Right atrium auricular region (tissue), 2 donors: Measurements from ENCODE around the gene P4HA1. TPM values are rescaled to one million over a fixed set of nuclear protein-coding genes. Genes with fewer than 3 reads are reported as not detected.

ENCODE experiments used
- DNase-seq: peaks from one replicate; pipeline ENCODE4 v3.0.0-alpha.2; 2019; ENCODE audit warnings: low spot score
- H3K27ac ChIP-seq, 2 donors: fragments of 200-600 bp; sonication (generic); 1 replicate in 1 of 2; 2 replicates in 1 of 2; pipeline ENCODE4 v1.5.1; 2016 to 2019
- H3K27me3 ChIP-seq, 2 donors: fragments of 200-600 bp; sonication (generic); one replicate each; pipeline versions ENCODE4 v1.5.1 to v1.6.0; 2017 to 2019
- H3K36me3 ChIP-seq: fragments of 200-600 bp; sonication (generic); one replicate; pipeline ENCODE4 v1.5.1; 2016
- H3K4me1 ChIP-seq, 2 donors: fragments of 200-600 bp; sonication (generic); one replicate each; pipeline versions ENCODE4 v1.5.1 to v1.6.0; 2017 to 2019
- H3K4me3 ChIP-seq, 2 donors: fragments of 200-600 bp; sonication (generic); 1 replicate in 1 of 2; 2 replicates in 1 of 2; pipeline ENCODE4 v1.5.1; 2017 to 2019; ENCODE audit warnings: mild to moderate bottlenecking in 1 of 2, moderate library complexity in 1 of 2
- H3K9me3 ChIP-seq, 2 donors: fragments of 200-600 bp; sonication (generic); one replicate each; pipeline ENCODE4 v1.5.1; 2019
- total RNA-seq, 2 donors: library from RNA; depleted of rRNA; stranded (reverse); fragments of >200 nt; gene quantifications; one replicate each; pipeline ENCODE4 v1.1.0, GENCODE V29; 2016
- TF ChIP-seq, protein P1 (sequence below), 2 donors: fragments of 200-600 bp; sonication (generic); IDR thresholded peaks; one replicate each; pipeline ENCODE4 v1.5.1; 2019; ENCODE audit warnings: antibody characterized with exemption in 2 of 2

P4HA1 gene
- total RNA-seq, 2 donors from 2014 or later: 29.5 to 45.4 TPM

GRCh38 chr10:73093922-73094850 is 2.5 kb downstream of the P4HA1 start:
- Histone ChIP-seq H3K27ac (peak overlapping the region; percentile 96 to 98), H3K4me1 (peaks cover 0 to 26% of the 10 kb centered on the region in 2 donors), H3K9me3 (no peaks in the 10 kb centered on the region), H3K36me3 (no peaks in the 10 kb centered on the region), H3K27me3 (no peaks in the 10 kb centered on the region), H3K4me3 (peak overlapping the region; percentile 67 to 92)
- TF ChIP-seq, protein P1, sequence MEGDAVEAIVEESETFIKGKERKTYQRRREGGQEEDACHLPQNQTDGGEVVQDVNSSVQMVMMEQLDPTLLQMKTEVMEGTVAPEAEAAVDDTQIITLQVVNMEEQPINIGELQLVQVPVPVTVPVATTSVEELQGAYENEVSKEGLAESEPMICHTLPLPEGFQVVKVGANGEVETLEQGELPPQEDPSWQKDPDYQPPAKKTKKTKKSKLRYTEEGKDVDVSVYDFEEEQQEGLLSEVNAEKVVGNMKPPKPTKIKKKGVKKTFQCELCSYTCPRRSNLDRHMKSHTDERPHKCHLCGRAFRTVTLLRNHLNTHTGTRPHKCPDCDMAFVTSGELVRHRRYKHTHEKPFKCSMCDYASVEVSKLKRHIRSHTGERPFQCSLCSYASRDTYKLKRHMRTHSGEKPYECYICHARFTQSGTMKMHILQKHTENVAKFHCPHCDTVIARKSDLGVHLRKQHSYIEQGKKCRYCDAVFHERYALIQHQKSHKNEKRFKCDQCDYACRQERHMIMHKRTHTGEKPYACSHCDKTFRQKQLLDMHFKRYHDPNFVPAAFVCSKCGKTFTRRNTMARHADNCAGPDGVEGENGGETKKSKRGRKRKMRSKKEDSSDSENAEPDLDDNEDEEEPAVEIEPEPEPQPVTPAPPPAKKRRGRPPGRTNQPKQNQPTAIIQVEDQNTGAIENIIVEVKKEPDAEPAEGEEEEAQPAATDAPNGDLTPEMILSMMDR (IDR thresholded peaks at IDR 0.05): no peak
- DNase-seq: no peak

- Histone ChIP-seq H3K4me1 (peaks cover 0 to 26% of the 10 kb centered on the region in 2 donors), H3K9me3 (no peaks in the 10 kb centered on the region), H3K4me3 (no peak overlapping the region), H3K27ac (peak overlapping the region in 1 of 2 donors; percentile 34), H3K36me3 (no peaks in the 10 kb centered on the region), H3K27me3 (no peaks in the 10 kb centered on the region)
- DNase-seq: no peak
- TF ChIP-seq, protein P1 (IDR thresholded peaks at IDR 0.05): no peak
Measured at GRCh38 chr10:73092830-73093229, 3.8 kb downstream of the P4HA1 start.

GRCh38 chr10:73088304-73088703 is 8.4 kb downstream of the P4HA1 start:
- DNase-seq: no peak
- H3K27me3 ChIP-seq: no peaks in the 10 kb centered on the region
- peaks cover 0 to 17% of the 10 kb centered on the region in 2 donors for H3K4me1 ChIP-seq
- H3K36me3 ChIP-seq: no peaks in the 10 kb centered on the region
- no peak overlapping the region for H3K4me3 ChIP-seq
- peak overlapping the region in 1 of 2 donors; percentile 11 for H3K27ac ChIP-seq
- TF ChIP-seq, protein P1 (IDR thresholded peaks at IDR 0.05): no peak
- H3K9me3 ChIP-seq: no peaks in the 10 kb centered on the region

GRCh38 chr10:73086816-73087215 is 9.8 kb downstream of the P4HA1 start:
- Histone ChIP-seq H3K27me3 (no peaks in the 10 kb centered on the region), H3K9me3 (no peaks in the 10 kb centered on the region), H3K4me3 (no peak overlapping the region), H3K27ac (no peak overlapping the region), H3K36me3 (no peaks in the 10 kb centered on the region), H3K4me1 (peaks cover 0 to 17% of the 10 kb centered on the region in 2 donors)
- DNase-seq: no peak
- TF ChIP-seq, protein P1 (IDR thresholded peaks at IDR 0.05): no peak

DNA sequence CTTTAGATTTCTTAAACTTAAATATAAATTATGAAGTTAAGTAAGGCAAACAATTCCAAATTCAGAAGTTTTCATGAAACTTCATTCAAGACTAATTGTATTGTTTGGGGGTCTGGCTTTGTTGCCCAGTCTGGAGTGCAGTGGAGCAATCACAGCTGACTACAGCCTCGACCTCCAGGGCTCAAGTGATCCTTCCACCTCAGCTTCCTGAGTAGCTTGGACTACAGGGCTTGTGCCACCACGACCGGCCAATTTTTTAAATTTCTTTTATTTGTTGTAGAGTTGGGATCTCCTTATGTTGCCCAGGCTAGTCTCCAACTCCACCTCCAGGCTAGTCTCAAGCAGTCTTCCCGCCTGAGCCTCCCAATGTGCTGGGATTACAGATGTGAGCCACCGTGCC is 12.5 kb downstream of the P4HA1 start:
- no peaks in the 10 kb centered on the region for H3K36me3 ChIP-seq
- no peaks in the 10 kb centered on the region for H3K27me3 ChIP-seq
- DNase-seq: no peak
- H3K4me1 ChIP-seq: peaks cover 0 to 20% of the 10 kb centered on the region in 2 donors
- no peak overlapping the region for H3K4me3 ChIP-seq
- no peaks in the 10 kb centered on the region for H3K9me3 ChIP-seq
- H3K27ac ChIP-seq: no peak overlapping the region
- TF ChIP-seq, protein P1 (IDR thresholded peaks at IDR 0.05): no peak
